Caco-2 (cell line): ENCODE measurements around the gene TOB2. TPM values are rescaled to one million over a fixed set of nuclear protein-coding genes. Genes with fewer than 3 reads are reported as not detected.

Experiments used
- BruUV-seq: library from RNA; stranded (reverse); fragments of 400-500 nt; replicated peaks from 2 replicates; lab custom pipeline; 2021; lab: Mats Ljungman, UMichigan
- CTCF ChIA-PET: fragments of 300-600 bp; sonication (Branson Sonifier 250); formaldehyde crosslinking; loops from one replicate; lab custom pipeline; 2022; ENCODE audit warnings: antibody characterized with exemption; lab: Charles Lee
- POLR2A ChIA-PET: fragments of 300-600 bp; sonication (Branson Sonifier 250); formaldehyde crosslinking; loops from one replicate; lab custom pipeline; 2022; ENCODE audit warnings: antibody characterized with exemption; lab: Charles Lee
- DNase-seq, 2 experiments: peaks; one replicate each; pipeline versions ENCODE4 v3.0.0 to v3.0.0-alpha.2; 2020 to 2022
- H3K27me3 ChIP-seq: replicated peaks from 2 replicates; pipeline ENCODE4 v1.6.0; 2011; ENCODE audit warnings: low read length; ENCODE audit not compliant: control insufficient read depth, insufficient read depth
- H3K36me3 ChIP-seq: 2 replicates; pipeline ENCODE4 v1.5.1; 2011; ENCODE audit warnings: low read length; ENCODE audit not compliant: control insufficient read depth, insufficient read depth
- H3K4me1 ChIP-seq: fragments of 250-450 bp; sonication (Bioruptor Pico); 2 replicates; pipeline ENCODE4 v1.5.1; 2020; ENCODE audit warnings: mild to moderate bottlenecking
- H3K4me3 ChIP-seq: 2 replicates; pipeline ENCODE4 v1.5.1; 2011; ENCODE audit warnings: low read depth, mild to moderate bottlenecking, control low read depth, low read length
- H3K9me3 ChIP-seq: fragments of 250-450 bp; sonication (Bioruptor Pico); 2 replicates; pipeline ENCODE4 v1.5.1; 2020; ENCODE audit warnings: mild to moderate bottlenecking, moderate library complexity
- H3K27ac Mint-ChIP-seq: one replicate; pipeline ENCODE4 v1.8.0; 2022; ENCODE audit warnings: mixed read lengths; ENCODE audit not compliant: unreplicated experiment
- H3K27me3 Mint-ChIP-seq: one replicate; pipeline ENCODE4 v1.8.0; 2022; ENCODE audit warnings: mixed read lengths; ENCODE audit not compliant: insufficient read depth, unreplicated experiment
- H3K36me3 Mint-ChIP-seq: one replicate; pipeline ENCODE4 v1.8.0; 2022; ENCODE audit warnings: mild to moderate bottlenecking, mixed read lengths; ENCODE audit not compliant: insufficient read depth, unreplicated experiment
- H3K4me1 Mint-ChIP-seq: one replicate; pipeline ENCODE4 v1.8.0; 2022; ENCODE audit warnings: low read depth, mixed read lengths; ENCODE audit not compliant: unreplicated experiment
- H3K4me3 Mint-ChIP-seq: one replicate; pipeline ENCODE4 v1.8.0; 2022; ENCODE audit warnings: mild to moderate bottlenecking, moderate library complexity, mixed read lengths; ENCODE audit not compliant: unreplicated experiment
- H3K9me3 Mint-ChIP-seq: one replicate; pipeline ENCODE4 v1.8.0; 2022; ENCODE audit warnings: mixed read lengths; ENCODE audit not compliant: unreplicated experiment
- intact Hi-C: fragments of 100-400 bp; cut with micrococcal nuclease; formaldehyde crosslinking; loops from one replicate; pipeline ENCODE4 v1.10.0; 2022; ENCODE audit not compliant: unreplicated experiment
- total RNA-seq: library from RNA; stranded (reverse); gene quantifications from 2 replicates; pipeline ENCODE4 v1.2.3, GENCODE V29; 2022
- TF ChIP-seq, protein P1 (sequence below), 2 experiments: fragments of 200-600 bp in 1 of 2; IDR thresholded peaks; 1 replicate in 1 of 2; 2 replicates in 1 of 2; pipeline versions ENCODE4 v1.5.1 to v1.8.0; 2011 to 2022; ENCODE audit warnings: antibody characterized with exemption in 1 of 2, control low read depth in 1 of 2, inconsistent platforms in 1 of 2, low read depth in 1 of 2, low read length in 1 of 2, mild to moderate bottlenecking in 1 of 2, moderate library complexity in 1 of 2; ENCODE audit not compliant: insufficient read depth in 1 of 2, severe bottlenecking in 1 of 2, unreplicated experiment in 1 of 2

The TOB2 gene
- total RNA-seq, 1 experiment from 2014 or later: 49.0 TPM

- ChIA-PET POLR2A (interaction anchor here (0.5 to 0.6 kb wide), 2 partner anchors 459 to 795 kb away, joined by 3 to 4 read pairs; no protein-coding TSS in a partner anchor), CTCF (interaction anchor here (0.6 kb wide), 1 partner anchor 54 kb away, joined by 3 read pairs; no protein-coding TSS in a partner anchor)
These were observed 42.2 kb upstream of the TOB2 start for GRCh38 chr22:41488596-41489385.

GRCh38 chr22:41488076-41488475 lies 41.5 kb upstream of the TOB2 start:
- POLR2A ChIA-PET: no interaction called here
- no peak overlapping the region for H3K27ac Mint-ChIP-seq
- peaks cover 16% of the 10 kb centered on the region for H3K4me1 Mint-ChIP-seq
- no peaks in the 10 kb centered on the region for H3K27me3 ChIP-seq
- no peaks in the 10 kb centered on the region for H3K36me3 Mint-ChIP-seq
- H3K4me3 Mint-ChIP-seq: no peak overlapping the region
- no TSS peak for BruUV-seq
- no peaks in the 10 kb centered on the region for H3K9me3 Mint-ChIP-seq
- DNase-seq: no peak
- H3K4me1 ChIP-seq: peaks cover 26% of the 10 kb centered on the region
- TF ChIP-seq, protein P1, sequence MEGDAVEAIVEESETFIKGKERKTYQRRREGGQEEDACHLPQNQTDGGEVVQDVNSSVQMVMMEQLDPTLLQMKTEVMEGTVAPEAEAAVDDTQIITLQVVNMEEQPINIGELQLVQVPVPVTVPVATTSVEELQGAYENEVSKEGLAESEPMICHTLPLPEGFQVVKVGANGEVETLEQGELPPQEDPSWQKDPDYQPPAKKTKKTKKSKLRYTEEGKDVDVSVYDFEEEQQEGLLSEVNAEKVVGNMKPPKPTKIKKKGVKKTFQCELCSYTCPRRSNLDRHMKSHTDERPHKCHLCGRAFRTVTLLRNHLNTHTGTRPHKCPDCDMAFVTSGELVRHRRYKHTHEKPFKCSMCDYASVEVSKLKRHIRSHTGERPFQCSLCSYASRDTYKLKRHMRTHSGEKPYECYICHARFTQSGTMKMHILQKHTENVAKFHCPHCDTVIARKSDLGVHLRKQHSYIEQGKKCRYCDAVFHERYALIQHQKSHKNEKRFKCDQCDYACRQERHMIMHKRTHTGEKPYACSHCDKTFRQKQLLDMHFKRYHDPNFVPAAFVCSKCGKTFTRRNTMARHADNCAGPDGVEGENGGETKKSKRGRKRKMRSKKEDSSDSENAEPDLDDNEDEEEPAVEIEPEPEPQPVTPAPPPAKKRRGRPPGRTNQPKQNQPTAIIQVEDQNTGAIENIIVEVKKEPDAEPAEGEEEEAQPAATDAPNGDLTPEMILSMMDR (IDR thresholded peaks at IDR 0.05; ENCODE audit: insufficient read depth in 1 of 2, low read depth in 1 of 2, low read length in 1 of 2, severe bottlenecking in 1 of 2, unreplicated experiment in 1 of 2): no peak
- intact Hi-C loops: no loop called here
- H3K9me3 ChIP-seq: no peaks in the 10 kb centered on the region
- no peaks in the 10 kb centered on the region for H3K27me3 Mint-ChIP-seq
- CTCF ChIA-PET: no interaction called here
- no peaks in the 10 kb centered on the region for H3K36me3 ChIP-seq
- H3K4me3 ChIP-seq: no peak overlapping the region

More at GRCh38 chr22:41488596-41489385, 42.2 kb upstream of the TOB2 start:
- Histone ChIP-seq H3K9me3 (no peaks in the 10 kb centered on the region), H3K4me1 (peaks cover 26% of the 10 kb centered on the region), H3K36me3 (no peaks in the 10 kb centered on the region), H3K4me3 (no peak overlapping the region), H3K27me3 (no peaks in the 10 kb centered on the region)
- intact Hi-C loops: no loop called here
- no peak for DNase-seq
- Mint-ChIP-seq H3K9me3 (no peaks in the 10 kb centered on the region), H3K4me3 (no peak overlapping the region), H3K27me3 (no peaks in the 10 kb centered on the region), H3K36me3 (no peaks in the 10 kb centered on the region), H3K27ac (peak overlapping the region; percentile 46), H3K4me1 (peaks cover 16% of the 10 kb centered on the region)
- no TSS peak for BruUV-seq
- TF ChIP-seq, protein P1 (IDR thresholded peaks at IDR 0.05; ENCODE audit: insufficient read depth in 1 of 2, low read depth in 1 of 2, low read length in 1 of 2, severe bottlenecking in 1 of 2, unreplicated experiment in 1 of 2): no peak

- H3K4me1 ChIP-seq: peaks cover 26% of the 10 kb centered on the region
- peak overlapping the region; percentile 46 for H3K27ac Mint-ChIP-seq
- H3K36me3 ChIP-seq: no peaks in the 10 kb centered on the region
- no peaks in the 10 kb centered on the region for H3K9me3 Mint-ChIP-seq
- no peak overlapping the region for H3K4me3 ChIP-seq
- ChIA-PET CTCF (interaction anchor here (0.9 kb wide), 1 partner anchor 19 kb away, joined by 3 read pairs; the partner anchor contains the start of genes ACO2 and PHF5A), POLR2A (no interaction called here)
- TF ChIP-seq, protein P1 (IDR thresholded peaks at IDR 0.05; ENCODE audit: insufficient read depth in 1 of 2, low read depth in 1 of 2, low read length in 1 of 2, severe bottlenecking in 1 of 2, unreplicated experiment in 1 of 2): no peak
- H3K36me3 Mint-ChIP-seq: no peaks in the 10 kb centered on the region
- H3K4me1 Mint-ChIP-seq: peaks cover 16% of the 10 kb centered on the region
- H3K27me3 Mint-ChIP-seq: no peaks in the 10 kb centered on the region
- H3K9me3 ChIP-seq: no peaks in the 10 kb centered on the region
- H3K27me3 ChIP-seq: no peaks in the 10 kb centered on the region
- BruUV-seq: no TSS peak
- H3K4me3 Mint-ChIP-seq: no peak overlapping the region
- intact Hi-C loops: no loop called here
- DNase-seq: no peak
These were observed 40.7 kb upstream of the TOB2 start for GRCh38 chr22:41487037-41487935.
